HCT116 (cell line): ENCODE measurements around the gene RORB. TPM values are rescaled to one million over a fixed set of nuclear protein-coding genes. Genes with fewer than 3 reads are reported as not detected.

Experiments used
- ATAC-seq: fragments of 200-7000 bp; cut with Tn5 transposase; 2 replicates; pipeline ENCODE4 v1.9.1; 2020; ENCODE audit warnings: mild to moderate bottlenecking, moderate library complexity
- BruUV-seq: library from RNA; stranded (reverse); fragments of 400-500 nt; replicated peaks from 2 replicates; lab custom pipeline; 2021; lab: Mats Ljungman, UMichigan
- CTCF ChIA-PET: fragments of 300-600 bp; sonication (Branson Sonifier 250); formaldehyde crosslinking; loops from one replicate; lab custom pipeline; 2021; ENCODE audit warnings: antibody characterized with exemption; lab: Charles Lee
- POLR2A ChIA-PET: fragments of 300-600, 350-600 bp; sonication (Branson Sonifier 250); formaldehyde crosslinking; loops from one replicate; lab custom pipeline; 2021; ENCODE audit warnings: antibody characterized with exemption; lab: Charles Lee
- RAD21 ChIA-PET, 2 experiments: fragments of 300-600 bp; sonication (Branson Sonifier 250); formaldehyde crosslinking; loops; one replicate each; lab custom pipeline; 2023; ENCODE audit warnings: low total read pairs in 2 of 2; ENCODE audit not compliant: uncharacterized antibody in 2 of 2, unreplicated experiment in 2 of 2, low non-redundant PET in 1 of 2; lab: Charles Lee
- DNase-seq: peaks from one replicate; pipeline ENCODE4 v3.0.0-alpha.2; 2010; ENCODE audit warnings: low read depth, low spot score
- H2AFZ ChIP-seq: fragments of 200-600 bp; shearing (Covaris generic), sonication (generic); 2 replicates; pipeline ENCODE4 v1.6.1; 2017; ENCODE audit warnings: low read depth, mixed run types, mixed read lengths, antibody characterized with exemption, low read length; ENCODE audit not compliant: poor library complexity, severe bottlenecking
- H3K27ac ChIP-seq: 2 replicates; pipeline ENCODE4 v1.5.1; 2012; ENCODE audit warnings: low read depth, low read length
- H3K27me3 ChIP-seq: fragments of 200-600 bp; sonication (generic); 2 replicates; pipeline ENCODE4 v1.6.1; 2016; ENCODE audit warnings: mixed run types, low read length, mixed read lengths; ENCODE audit not compliant: insufficient read depth
- H3K36me3 ChIP-seq, 2 experiments: fragments of 200-500 bp in 1 of 2; fragments of 200-600 bp in 1 of 2; sonication (Bioruptor generic) in 1 of 2; sonication (generic) in 1 of 2; 2 replicates each; pipeline versions ENCODE4 v1.5.1 to v1.6.1; 2014 to 2016; ENCODE audit warnings: low read length in 2 of 2, inconsistent platforms in 1 of 2, mixed read lengths in 1 of 2, mixed run types in 1 of 2; ENCODE audit not compliant: insufficient read depth in 2 of 2, control insufficient read depth in 1 of 2
- H3K4me1 ChIP-seq, 2 experiments: fragments of 200-600 bp in 1 of 2; sonication (generic) in 1 of 2; 2 replicates each; pipeline versions ENCODE4 v1.5.1 to v1.6.1; 2012 to 2017; ENCODE audit warnings: low read length in 2 of 2, inconsistent platforms in 1 of 2, mild to moderate bottlenecking in 1 of 2, mixed read lengths in 1 of 2, mixed run types in 1 of 2, moderate library complexity in 1 of 2; ENCODE audit not compliant: insufficient read depth in 2 of 2, control insufficient read depth in 1 of 2
- H3K4me2 ChIP-seq: fragments of 200-600 bp; sonication (generic); 2 replicates; pipeline ENCODE4 v1.6.1; 2017; ENCODE audit warnings: mixed run types, low read length, mixed read lengths
- H3K4me3 ChIP-seq, 2 experiments: fragments of 200-600 bp in 1 of 2; sonication (generic) in 1 of 2; replicated peaks in 1 of 2; 2 replicates each; pipeline ENCODE4 v1.5.1; 2011 to 2016; ENCODE audit warnings: low read length in 2 of 2, control low read depth in 1 of 2, low read depth in 1 of 2, mild to moderate bottlenecking in 1 of 2, mixed read lengths in 1 of 2, mixed run types in 1 of 2
- H3K79me2 ChIP-seq: fragments of 200-600 bp; sonication (generic); 2 replicates; pipeline ENCODE4 v1.6.1; 2017; ENCODE audit warnings: mild to moderate bottlenecking, mixed run types, low read length, moderate library complexity, mixed read lengths; ENCODE audit not compliant: insufficient read depth
- H3K9ac ChIP-seq: fragments of 200-600 bp; sonication (generic); 2 replicates; pipeline ENCODE4 v1.6.1; 2016; ENCODE audit warnings: low read length, mixed read lengths
- H3K9me2 ChIP-seq: fragments of 200-600 bp; sonication (generic), shearing (Covaris generic); 2 replicates; pipeline ENCODE4 v1.6.1; 2017; ENCODE audit warnings: mixed run types, mild to moderate bottlenecking, moderate library complexity; ENCODE audit not compliant: insufficient read depth
- H3K9me3 ChIP-seq, 2 experiments: fragments of 200-500 bp in 1 of 2; fragments of 200-600 bp in 1 of 2; sonication (Bioruptor generic) in 1 of 2; sonication (generic) in 1 of 2; 2 replicates each; pipeline ENCODE4 v1.6.1; 2014 to 2017; ENCODE audit warnings: low read length in 2 of 2, mixed read lengths in 2 of 2, inconsistent platforms in 1 of 2, low read depth in 1 of 2, mild to moderate bottlenecking in 1 of 2, mixed run types in 1 of 2, moderate library complexity in 1 of 2; ENCODE audit not compliant: control insufficient read depth in 1 of 2, insufficient read depth in 1 of 2
- H4K20me1 ChIP-seq: fragments of 200-600 bp; sonication (generic), shearing (Covaris generic); 2 replicates; pipeline ENCODE4 v1.6.1; 2017; ENCODE audit warnings: mixed run types, mild to moderate bottlenecking, moderate library complexity; ENCODE audit not compliant: insufficient read depth
- CBX3 ChIP-seq: IDR thresholded peaks from 2 replicates; pipeline ENCODE4 v1.6.1; 2012; ENCODE audit warnings: low read depth
- CEBPB ChIP-seq: IDR thresholded peaks from 2 replicates; pipeline ENCODE4 v1.6.1; 2012; ENCODE audit warnings: low read depth
- EGR1 ChIP-seq: IDR thresholded peaks from 2 replicates; pipeline ENCODE4 v1.6.1; 2012; ENCODE audit warnings: low read depth
- ELF1 ChIP-seq: IDR thresholded peaks from 2 replicates; pipeline ENCODE4 v1.6.1; 2012; ENCODE audit warnings: low read depth, borderline replicate concordance
- EZH2 ChIP-seq: fragments of 200-600 bp; sonication (generic); IDR thresholded peaks from 2 replicates; pipeline ENCODE4 v1.6.1; 2017; ENCODE audit warnings: antibody characterized with exemption, mixed run types
- EZH2phosphoT487 ChIP-seq: fragments of 200-600 bp; IDR thresholded peaks from 2 replicates; pipeline ENCODE4 v1.6.1; 2018; ENCODE audit warnings: antibody characterized with exemption, borderline replicate concordance
- FOSL1 ChIP-seq: IDR thresholded peaks from 2 replicates; pipeline ENCODE4 v1.6.1; 2012; ENCODE audit warnings: low read depth
- JUND ChIP-seq: IDR thresholded peaks from 2 replicates; pipeline ENCODE4 v1.6.1; 2012
- RAD21 ChIP-seq: IDR thresholded peaks from 2 replicates; pipeline ENCODE4 v1.6.1; 2012; ENCODE audit warnings: low read depth, mild to moderate bottlenecking
- REST ChIP-seq: IDR thresholded peaks from 2 replicates; pipeline ENCODE4 v1.6.1; 2012; ENCODE audit warnings: low read depth
- SIN3A ChIP-seq: IDR thresholded peaks from 2 replicates; pipeline ENCODE4 v1.6.1; 2012; ENCODE audit warnings: low read depth
- SP1 ChIP-seq: IDR thresholded peaks from 2 replicates; pipeline ENCODE4 v1.6.1; 2012; ENCODE audit warnings: low read depth
- SRF ChIP-seq: IDR thresholded peaks from 2 replicates; pipeline ENCODE4 v1.6.1; 2012; ENCODE audit warnings: low read depth
- TCF7L2 ChIP-seq: IDR thresholded peaks from 2 replicates; pipeline ENCODE4 v1.7.0; 2011; ENCODE audit warnings: borderline replicate concordance, inconsistent platforms; ENCODE audit not compliant: insufficient read depth, insufficient read length; ENCODE audit errors: extremely low read depth
- YY1 ChIP-seq: IDR thresholded peaks from 2 replicates; pipeline ENCODE4 v1.6.1; 2011; ENCODE audit warnings: low read length, low read depth, moderate library complexity, mild to moderate bottlenecking; ENCODE audit not compliant: insufficient replicate concordance; ENCODE audit errors: extremely low read depth
- ZBTB33 ChIP-seq: IDR thresholded peaks from 2 replicates; pipeline ENCODE4 v1.6.1; 2011; ENCODE audit warnings: mild to moderate bottlenecking, low read length, moderate library complexity; ENCODE audit not compliant: insufficient replicate concordance; ENCODE audit errors: extremely low read depth
- ZFX ChIP-seq: fragments of 450-650 bp; IDR thresholded peaks from 2 replicates; pipeline ENCODE4 v1.6.1; 2017
- ZNF274 ChIP-seq: fragments of 200-500 bp; sonication (Bioruptor generic); IDR thresholded peaks from 2 replicates; pipeline ENCODE4 v1.6.1; 2014; ENCODE audit warnings: mild to moderate bottlenecking, low read depth, low read length, inconsistent platforms
- intact Hi-C: fragments of 100-400 bp; cut with micrococcal nuclease; formaldehyde crosslinking; loops from 2 replicates; pipeline ENCODE4 v1.10.0; 2022
- total RNA-seq: library from RNA; stranded (reverse); gene quantifications from one replicate; pipeline ENCODE4 v1.2.1, GENCODE V29; 2021; ENCODE audit not compliant: unreplicated experiment
- TF ChIP-seq, protein P1 (sequence below): IDR thresholded peaks from 2 replicates; pipeline ENCODE4 v1.6.1; 2012
- TF ChIP-seq, protein P2 (sequence below): IDR thresholded peaks from 2 replicates; pipeline ENCODE4 v1.6.1; 2012

Gene RORB
- total RNA-seq, 1 experiment from 2014 or later = 0.02 TPM

- Histone ChIP-seq H3K9ac (no peak overlapping the region), H3K9me3 (no peaks in the 10 kb centered on the region), H3K36me3 (no peaks in the 10 kb centered on the region), H3K79me2 (no peaks in the 10 kb centered on the region), H3K27me3 (peaks cover 24% of the 10 kb centered on the region; the same call in 1 of the 2 replicates), H3K27ac (no peak overlapping the region), H3K9me2 (no peaks in the 10 kb centered on the region), H4K20me1 (no peaks in the 10 kb centered on the region; the same call in 1 of the 2 replicates), H3K4me2 (no peak overlapping the region), H2AFZ (no peak overlapping the region), H3K4me1 (no peaks in the 10 kb centered on the region), H3K4me3 (no peak overlapping the region)
- ATAC-seq = no peak
- ChIA-PET POLR2A (no interaction called here), RAD21 (no interaction called here), CTCF (no interaction called here)
- no peak for DNase-seq
- TF ChIP-seq REST (no peak), ZNF274 (no peak), YY1 (no peak), CBX3 (no peak), FOSL1 (no peak), ZFX (no peak), RAD21 (no peak), ZBTB33 (no peak), TCF7L2 (no peak), EZH2 (no peak), EZH2phosphoT487 (no peak), SRF (no peak), JUND (no peak), SIN3A (no peak), SP1 (no peak), EGR1 (no peak), CEBPB (no peak), ELF1 (no peak)
- TF ChIP-seq, protein P1, sequence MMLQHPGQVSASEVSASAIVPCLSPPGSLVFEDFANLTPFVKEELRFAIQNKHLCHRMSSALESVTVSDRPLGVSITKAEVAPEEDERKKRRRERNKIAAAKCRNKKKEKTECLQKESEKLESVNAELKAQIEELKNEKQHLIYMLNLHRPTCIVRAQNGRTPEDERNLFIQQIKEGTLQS = no peak
- TF ChIP-seq, protein P2, sequence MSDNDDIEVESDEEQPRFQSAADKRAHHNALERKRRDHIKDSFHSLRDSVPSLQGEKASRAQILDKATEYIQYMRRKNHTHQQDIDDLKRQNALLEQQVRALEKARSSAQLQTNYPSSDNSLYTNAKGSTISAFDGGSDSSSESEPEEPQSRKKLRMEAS = no peak
- intact Hi-C loops = no loop called here
- no TSS peak for BruUV-seq
These were observed 20.1 kb downstream of the RORB start for GRCh38 chr9:74517188-74517587.
